ENCODE measurements around the gene CLASP1. TPM values are rescaled to one million over a fixed set of nuclear protein-coding genes. Genes with fewer than 3 reads are reported as not detected.

Gene CLASP1
- total RNA-seq, 6 experiments from 2014 or later: 19.7 to 32.4 (median 24.1) TPM

DNA sequence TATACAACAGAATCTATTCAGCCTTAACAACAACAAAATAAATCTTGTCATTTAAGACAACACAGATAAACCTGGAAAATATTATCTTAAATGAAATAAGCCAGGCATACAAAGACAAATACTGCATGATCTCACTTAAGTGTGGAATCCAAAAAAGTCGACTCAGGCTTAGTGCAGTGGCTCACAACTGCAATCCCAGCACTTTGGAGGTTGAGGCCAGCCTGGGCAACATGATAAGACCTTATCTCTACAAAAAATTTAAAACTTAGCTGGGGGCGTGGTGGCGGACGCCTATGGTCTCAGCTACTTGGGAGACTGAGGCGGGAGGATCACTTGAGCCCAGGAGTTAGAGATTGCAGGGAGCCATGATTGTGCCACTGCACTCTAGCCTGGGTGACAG is 193.8 kb downstream of the CLASP1 start:
- intact Hi-C loops (cut with DNase I): no loop called here
- H3K4me3 ChIP-seq: no peak overlapping the region
- H3K9me3 ChIP-seq: no peaks in the 10 kb centered on the region
- TF ChIP-seq POLR2A (IDR thresholded peaks at IDR 0.05): no peak
- TF ChIP-seq, protein P1, sequence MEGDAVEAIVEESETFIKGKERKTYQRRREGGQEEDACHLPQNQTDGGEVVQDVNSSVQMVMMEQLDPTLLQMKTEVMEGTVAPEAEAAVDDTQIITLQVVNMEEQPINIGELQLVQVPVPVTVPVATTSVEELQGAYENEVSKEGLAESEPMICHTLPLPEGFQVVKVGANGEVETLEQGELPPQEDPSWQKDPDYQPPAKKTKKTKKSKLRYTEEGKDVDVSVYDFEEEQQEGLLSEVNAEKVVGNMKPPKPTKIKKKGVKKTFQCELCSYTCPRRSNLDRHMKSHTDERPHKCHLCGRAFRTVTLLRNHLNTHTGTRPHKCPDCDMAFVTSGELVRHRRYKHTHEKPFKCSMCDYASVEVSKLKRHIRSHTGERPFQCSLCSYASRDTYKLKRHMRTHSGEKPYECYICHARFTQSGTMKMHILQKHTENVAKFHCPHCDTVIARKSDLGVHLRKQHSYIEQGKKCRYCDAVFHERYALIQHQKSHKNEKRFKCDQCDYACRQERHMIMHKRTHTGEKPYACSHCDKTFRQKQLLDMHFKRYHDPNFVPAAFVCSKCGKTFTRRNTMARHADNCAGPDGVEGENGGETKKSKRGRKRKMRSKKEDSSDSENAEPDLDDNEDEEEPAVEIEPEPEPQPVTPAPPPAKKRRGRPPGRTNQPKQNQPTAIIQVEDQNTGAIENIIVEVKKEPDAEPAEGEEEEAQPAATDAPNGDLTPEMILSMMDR (IDR thresholded peaks at IDR 0.05): no peak
- no peaks in the 10 kb centered on the region for H3K4me1 ChIP-seq
- H3K36me3 ChIP-seq: peaks cover 0 to 65% (median 8%) of the 10 kb centered on the region in 4 donors
- no peaks in the 10 kb centered on the region for H3K27me3 ChIP-seq
- no peak overlapping the region for H3K27ac ChIP-seq
- 95% methylated on average over 5 of the region's 5 CpGs for WGBS (ENCODE audit: insufficient coverage, low coverage, low lambda C conversion rate, missing lambda C conversion rate)
- DNase-seq: no peak
- ATAC-seq: no peak

DNA sequence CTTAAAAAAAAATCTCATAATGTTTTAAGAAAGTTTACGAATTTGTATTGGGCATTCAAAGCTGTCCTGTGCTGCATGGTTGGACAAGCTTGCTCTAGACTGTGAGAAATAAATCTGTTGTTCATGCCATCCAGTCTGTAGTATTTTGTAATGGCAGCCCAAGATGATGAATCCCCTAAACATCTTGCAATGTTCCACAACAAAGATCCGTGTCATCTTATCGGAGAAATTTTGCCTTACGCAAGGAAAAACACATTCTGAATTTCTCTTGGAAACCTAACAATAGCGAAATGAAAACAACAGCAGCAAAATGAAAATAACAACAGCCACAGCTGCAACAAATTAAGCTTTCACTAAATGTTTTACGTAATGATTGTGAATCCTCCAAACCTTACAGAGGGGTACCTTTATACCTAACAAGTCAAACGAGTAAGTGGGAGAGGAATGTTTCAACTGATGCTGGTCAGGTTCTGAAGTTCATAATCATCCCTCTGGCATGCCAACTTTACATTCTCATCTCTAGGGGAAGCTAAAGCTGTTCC is 194.6 kb downstream of the CLASP1 start:
- Histone ChIP-seq H3K4me3 (no peak overlapping the region), H3K9me3 (no peaks in the 10 kb centered on the region), H3K27me3 (no peaks in the 10 kb centered on the region), H3K36me3 (peaks cover 0 to 68% (median 8%) of the 10 kb centered on the region in 4 donors), H3K4me1 (no peaks in the 10 kb centered on the region), H3K27ac (no peak overlapping the region)
- no peak for TF ChIP-seq POLR2A (IDR thresholded peaks at IDR 0.05)
- TF ChIP-seq, protein P1 (IDR thresholded peaks at IDR 0.05): no peak
- intact Hi-C loops (cut with DNase I): no loop called here
- 94% methylated on average over 7 of the region's 7 CpGs for whole genome bisulfite sequencing (ENCODE audit: insufficient coverage, low coverage, low lambda C conversion rate, missing lambda C conversion rate)
- no peak for ATAC-seq
- DNase-seq: no peak

DNA sequence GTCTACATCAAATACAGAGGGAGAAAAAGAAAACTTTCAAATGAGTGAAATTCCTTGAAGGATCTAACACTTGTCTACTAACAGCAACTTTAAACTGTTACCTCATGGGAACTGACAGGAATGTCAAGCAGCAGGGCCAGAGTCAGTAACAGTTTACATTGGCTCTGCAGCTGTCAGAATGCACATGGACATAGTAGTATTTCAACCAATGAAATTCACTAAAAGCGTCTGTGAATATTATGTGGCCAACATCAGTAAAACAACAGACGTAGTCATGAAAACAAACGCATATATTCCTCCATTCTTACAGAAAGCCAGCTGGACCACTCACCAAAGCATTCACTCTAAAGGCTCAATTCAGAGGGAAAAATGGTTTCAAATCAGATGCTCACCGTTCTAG is 197.9 kb downstream of the CLASP1 start:
- 87% methylated on average over 4 of the region's 4 CpGs for WGBS (ENCODE audit: insufficient coverage, low coverage, low lambda C conversion rate, missing lambda C conversion rate)
- Histone ChIP-seq H3K36me3 (peaks cover 0 to 80% (median 26%) of the 10 kb centered on the region in 4 donors), H3K4me1 (no peaks in the 10 kb centered on the region), H3K27me3 (no peaks in the 10 kb centered on the region), H3K27ac (no peak overlapping the region), H3K9me3 (no peaks in the 10 kb centered on the region), H3K4me3 (no peak overlapping the region)
- intact Hi-C loops (cut with DNase I): no loop called here
- TF ChIP-seq POLR2A (IDR thresholded peaks at IDR 0.05): no peak
- TF ChIP-seq, protein P1 (IDR thresholded peaks at IDR 0.05): no peak
- ATAC-seq (no peak), DNase-seq (no peak)

GRCh38 chr2:121450301-121450700 is 199.0 kb downstream of the CLASP1 start:
- ATAC-seq (no peak), DNase-seq (no peak)
- Histone ChIP-seq H3K9me3 (no peaks in the 10 kb centered on the region), H3K27ac (no peak overlapping the region), H3K4me1 (no peaks in the 10 kb centered on the region), H3K4me3 (no peak overlapping the region), H3K36me3 (peaks cover 0 to 88% (median 28%) of the 10 kb centered on the region in 4 donors), H3K27me3 (no peaks in the 10 kb centered on the region)
- intact Hi-C loops (cut with DNase I): no loop called here
- TF ChIP-seq POLR2A (IDR thresholded peaks at IDR 0.05): no peak
- TF ChIP-seq, protein P1 (IDR thresholded peaks at IDR 0.05): no peak
- WGBS (ENCODE audit: insufficient coverage, low coverage, low lambda C conversion rate, missing lambda C conversion rate): 85% methylated on average over 4 of the region's 4 CpGs
